ENCODE results near the gene ZFAND3. TPM values are rescaled to one million over a fixed set of nuclear protein-coding genes. Genes with fewer than 3 reads are reported as not detected.
A peak's percentile ranks its signal among the peaks of the same experiment; 100 is the strongest.

ZFAND3 gene
- total RNA-seq, 1 donor from 2014 or later, result 131 TPM

GRCh38 chr6:37919417-37920157, 100.1 kb downstream of the ZFAND3 start:
- Histone ChIP-seq H3K27me3 (ENCODE audit: insufficient read depth, low read length) (no peaks in the 10 kb centered on the region), H2AFZ (ENCODE audit: low read depth, low read length) (no peak overlapping the region), H3K4me3 (ENCODE audit: insufficient read depth, low read depth, low read length) (no peak overlapping the region), H3K9me3 (ENCODE audit: insufficient read depth, low read depth, low read length) (no peaks in the 10 kb centered on the region), H3K79me2 (ENCODE audit: insufficient read depth, low read length) (peaks cover 96% of the 10 kb centered on the region), H3K9ac (ENCODE audit: low read length) (no peak overlapping the region), H3K27ac (ENCODE audit: low read depth, low read length) (no peak overlapping the region), H3K4me1 (ENCODE audit: insufficient read depth, low read length) (no peaks in the 10 kb centered on the region), H3K4me2 (ENCODE audit: low read length) (no peak overlapping the region), H4K20me1 (ENCODE audit: insufficient read depth, low read length) (peaks cover 86% of the 10 kb centered on the region), H3K36me3 (ENCODE audit: insufficient read depth, low read length) (no peaks in the 10 kb centered on the region)
- Mint-ChIP-seq H3K27me3 (ENCODE audit: low read depth, unreplicated experiment) (no peaks in the 10 kb centered on the region), H3K27ac (ENCODE audit: unreplicated experiment) (peak overlapping the region; percentile 54), H3K36me3 (ENCODE audit: low read depth, unreplicated experiment) (peaks cover 12% of the 10 kb centered on the region), H3K4me3 (ENCODE audit: unreplicated experiment) (no peak overlapping the region), H3K4me1 (ENCODE audit: low read depth, unreplicated experiment) (peaks cover 16% of the 10 kb centered on the region), H3K9me3 (ENCODE audit: unreplicated experiment) (no peaks in the 10 kb centered on the region)
- DNase-seq (ENCODE audit: low read depth) (peak; percentile 77), FAIRE-seq (no peak)
- TF ChIP-seq CTCF (IDR thresholded peaks at IDR 0.05; ENCODE audit: insufficient read depth, low read depth, low read length), result no peak
- TF ChIP-seq EZH2 (IDR thresholded peaks at IDR 0.05; ENCODE audit: insufficient read depth, low read length), result no peak

- Histone ChIP-seq H3K4me3 (ENCODE audit: insufficient read depth, low read depth, low read length) (no peak overlapping the region), H3K4me2 (ENCODE audit: low read length) (no peak overlapping the region), H3K9me3 (ENCODE audit: insufficient read depth, low read depth, low read length) (no peaks in the 10 kb centered on the region), H3K27me3 (ENCODE audit: insufficient read depth, low read length) (no peaks in the 10 kb centered on the region), H4K20me1 (ENCODE audit: insufficient read depth, low read length) (peaks cover 86% of the 10 kb centered on the region), H2AFZ (ENCODE audit: low read depth, low read length) (no peak overlapping the region), H3K9ac (ENCODE audit: low read length) (no peak overlapping the region), H3K4me1 (ENCODE audit: insufficient read depth, low read length) (no peaks in the 10 kb centered on the region), H3K79me2 (ENCODE audit: insufficient read depth, low read length) (peaks cover 94% of the 10 kb centered on the region), H3K27ac (ENCODE audit: low read depth, low read length) (no peak overlapping the region), H3K36me3 (ENCODE audit: insufficient read depth, low read length) (no peaks in the 10 kb centered on the region)
- FAIRE-seq (no peak), DNase-seq (ENCODE audit: low read depth) (no peak)
- H3K27me3 Mint-ChIP-seq (ENCODE audit: low read depth, unreplicated experiment), result no peaks in the 10 kb centered on the region
- no peaks in the 10 kb centered on the region for H3K9me3 Mint-ChIP-seq (ENCODE audit: unreplicated experiment)
- H3K27ac Mint-ChIP-seq (ENCODE audit: unreplicated experiment), result peak overlapping the region; percentile 41
- H3K36me3 Mint-ChIP-seq (ENCODE audit: low read depth, unreplicated experiment), result peaks cover 6% of the 10 kb centered on the region
- peaks cover 18% of the 10 kb centered on the region for H3K4me1 Mint-ChIP-seq (ENCODE audit: low read depth, unreplicated experiment)
- TF ChIP-seq EZH2 (IDR thresholded peaks at IDR 0.05; ENCODE audit: insufficient read depth, low read length) (no peak), CTCF (IDR thresholded peaks at IDR 0.05; ENCODE audit: insufficient read depth, low read depth, low read length) (no peak)
- no peak overlapping the region for H3K4me3 Mint-ChIP-seq (ENCODE audit: unreplicated experiment)
Measured at GRCh38 chr6:37920667-37921066, 101.1 kb downstream of the ZFAND3 start.

GRCh38 chr6:37922563-37922962, 103.0 kb downstream of the ZFAND3 start:
- Histone ChIP-seq H3K9ac (ENCODE audit: low read length) (no peak overlapping the region), H3K4me1 (ENCODE audit: insufficient read depth, low read length) (no peaks in the 10 kb centered on the region), H3K27me3 (ENCODE audit: insufficient read depth, low read length) (no peaks in the 10 kb centered on the region), H3K36me3 (ENCODE audit: insufficient read depth, low read length) (no peaks in the 10 kb centered on the region), H3K79me2 (ENCODE audit: insufficient read depth, low read length) (peaks cover 97% of the 10 kb centered on the region), H3K4me2 (ENCODE audit: low read length) (no peak overlapping the region), H3K27ac (ENCODE audit: low read depth, low read length) (no peak overlapping the region), H2AFZ (ENCODE audit: low read depth, low read length) (no peak overlapping the region), H3K4me3 (ENCODE audit: insufficient read depth, low read depth, low read length) (no peak overlapping the region), H3K9me3 (ENCODE audit: insufficient read depth, low read depth, low read length) (no peaks in the 10 kb centered on the region), H4K20me1 (ENCODE audit: insufficient read depth, low read length) (peaks cover 88% of the 10 kb centered on the region)
- no peak for FAIRE-seq
- TF ChIP-seq CTCF (IDR thresholded peaks at IDR 0.05; ENCODE audit: insufficient read depth, low read depth, low read length), result no peak
- no peak for TF ChIP-seq EZH2 (IDR thresholded peaks at IDR 0.05; ENCODE audit: insufficient read depth, low read length)
- Mint-ChIP-seq H3K27me3 (ENCODE audit: low read depth, unreplicated experiment) (no peaks in the 10 kb centered on the region), H3K9me3 (ENCODE audit: unreplicated experiment) (no peaks in the 10 kb centered on the region), H3K4me3 (ENCODE audit: unreplicated experiment) (no peak overlapping the region), H3K27ac (ENCODE audit: unreplicated experiment) (no peak overlapping the region), H3K36me3 (ENCODE audit: low read depth, unreplicated experiment) (peaks cover 2% of the 10 kb centered on the region), H3K4me1 (ENCODE audit: low read depth, unreplicated experiment) (peaks cover 21% of the 10 kb centered on the region)
- no peak for DNase-seq (ENCODE audit: low read depth)

Data from astrocyte (in vitro differentiated cells and primary cell).